H1 (cell line): ENCODE measurements around the gene DPY19L3. TPM values are rescaled to one million over a fixed set of nuclear protein-coding genes. Genes with fewer than 3 reads are reported as not detected.

Experiments used
- CTCF ChIA-PET: fragments of 300-600 bp; sonication (Branson Sonifier 250); formaldehyde crosslinking; loops from one replicate; lab custom pipeline; 2021; ENCODE audit not compliant: partially characterized antibody; lab: Charles Lee
- POLR2A ChIA-PET: fragments of 300-600 bp; sonication (Branson Sonifier 250); formaldehyde crosslinking; loops from one replicate; lab custom pipeline; 2021; ENCODE audit warnings: inconsistent platforms; ENCODE audit not compliant: partially characterized antibody; lab: Charles Lee
- DNase-seq, 2 experiments: peaks; one replicate each; pipeline versions ENCODE4 v3.0.0 to v3.0.0-alpha.2; 2010 to 2022; ENCODE audit warnings: low spot score in 2 of 2, low read depth in 1 of 2, mixed read lengths in 1 of 2
- FAIRE-seq: peaks from 2 replicates; lab custom pipeline; 2011; peaks lifted over from hg19 to GRCh38; lab: Jason Lieb, UNC
- H2AFZ ChIP-seq: 2 replicates; pipeline ENCODE4 v1.8.1; 2012; ENCODE audit warnings: low read length, inconsistent platforms
- H2AK5ac ChIP-seq: 2 replicates; pipeline ENCODE4 v1.6.1; 2013; ENCODE audit warnings: low read depth, low read length
- H2BK120ac ChIP-seq: replicated peaks from 2 replicates; pipeline ENCODE3; 2013; ENCODE audit warnings: low read depth, low read length, inconsistent platforms
- H2BK12ac ChIP-seq: 2 replicates; pipeline ENCODE4 v1.6.1; 2013; ENCODE audit warnings: low read depth, low read length
- H2BK15ac ChIP-seq: 2 replicates; pipeline ENCODE4 v1.6.1; 2013; ENCODE audit warnings: low read length
- H2BK20ac ChIP-seq: 2 replicates; pipeline ENCODE4 v1.6.1; 2013; ENCODE audit warnings: low read length
- H2BK5ac ChIP-seq: 2 replicates; pipeline ENCODE4 v1.6.1; 2013; ENCODE audit warnings: low read depth, low read length
- H3K14ac ChIP-seq: 2 replicates; pipeline ENCODE4 v1.6.1; 2013; ENCODE audit warnings: inconsistent platforms; ENCODE audit not compliant: insufficient read length
- H3K18ac ChIP-seq: 2 replicates; pipeline ENCODE4 v1.6.1; 2013; ENCODE audit warnings: low read length; ENCODE audit errors: extremely low read depth
- H3K23ac ChIP-seq: 2 replicates; pipeline ENCODE4 v1.6.1; 2013; ENCODE audit warnings: inconsistent platforms; ENCODE audit not compliant: insufficient read length
- H3K23me2 ChIP-seq: 2 replicates; pipeline ENCODE4 v1.6.1; 2013; ENCODE audit warnings: low read depth, low read length
- H3K27ac ChIP-seq: 2 replicates; pipeline ENCODE4 v1.6.1; 2011; ENCODE audit warnings: low read depth, low read length, inconsistent platforms
- H3K27me3 ChIP-seq, 4 experiments: replicated peaks in 1 of 4; 1 replicate in 1 of 4; 2 replicates in 3 of 4; pipeline versions ENCODE4 v1.6.1 to v1.8.1; 2011 to 2013; ENCODE audit warnings: low read length in 3 of 4, mild to moderate bottlenecking in 3 of 4, inconsistent platforms in 2 of 4, mixed read lengths in 2 of 4, moderate library complexity in 1 of 4; ENCODE audit not compliant: control insufficient read depth in 3 of 4, insufficient read depth in 3 of 4; ENCODE audit errors: extremely low read depth in 1 of 4
- H3K36me3 ChIP-seq, 4 experiments: 2 replicates each; pipeline versions ENCODE4 v1.6.1 to v1.8.1; 2011 to 2013; ENCODE audit warnings: mild to moderate bottlenecking in 4 of 4, low read length in 3 of 4, moderate library complexity in 2 of 4, control low read depth in 1 of 4, inconsistent platforms in 1 of 4; ENCODE audit not compliant: insufficient read depth in 4 of 4, control insufficient read depth in 2 of 4
- H3K4ac ChIP-seq: replicated peaks from 2 replicates; pipeline ENCODE3; 2013; ENCODE audit warnings: low read length, low read depth, mixed read lengths, inconsistent platforms; ENCODE audit not compliant: insufficient read length
- H3K4me1 ChIP-seq, 4 experiments: replicated peaks in 1 of 4; 1 replicate in 1 of 4; 2 replicates in 3 of 4; pipeline versions ENCODE4 v1.6.1 to v1.8.1; 2011 to 2013; ENCODE audit warnings: low read length in 3 of 4, inconsistent platforms in 2 of 4, mixed read lengths in 1 of 4; ENCODE audit not compliant: insufficient read depth in 4 of 4, control insufficient read depth in 3 of 4
- H3K4me2 ChIP-seq, 2 experiments: 2 replicates each; pipeline versions ENCODE4 v1.6.1 to v1.8.1; 2011 to 2013; ENCODE audit warnings: low read depth in 2 of 2, low read length in 2 of 2, control low read depth in 1 of 2, inconsistent platforms in 1 of 2, mild to moderate bottlenecking in 1 of 2; ENCODE audit not compliant: insufficient read depth in 1 of 2
- H3K4me3 ChIP-seq, 4 experiments: fragments of 200-600, 300-600 bp in 1 of 4; sonication (generic), shearing (Covaris generic), sonication (Bioruptor Twin) in 1 of 4; 2 replicates each; pipeline versions ENCODE4 v1.5.1 to v1.8.1; 2011 to 2016; ENCODE audit warnings: low read length in 4 of 4, low read depth in 3 of 4, control low read depth in 2 of 4, inconsistent platforms in 2 of 4, mild to moderate bottlenecking in 2 of 4, mixed read lengths in 1 of 4, moderate library complexity in 1 of 4; ENCODE audit not compliant: insufficient read depth in 2 of 4; ENCODE audit errors: extremely low read depth in 1 of 4
- H3K56ac ChIP-seq: replicated peaks from 2 replicates; pipeline ENCODE3; 2013; ENCODE audit warnings: low read depth, mild to moderate bottlenecking, mixed read lengths, low read length, inconsistent platforms; ENCODE audit not compliant: insufficient read length
- H3K79me1 ChIP-seq: 2 replicates; pipeline ENCODE4 v1.6.1; 2013; ENCODE audit warnings: low read depth, low read length, control low read depth
- H3K79me2 ChIP-seq, 2 experiments: 2 replicates each; pipeline versions ENCODE4 v1.6.1 to v1.8.1; 2012 to 2013; ENCODE audit warnings: low read length in 2 of 2, mild to moderate bottlenecking in 2 of 2, inconsistent platforms in 1 of 2; ENCODE audit not compliant: insufficient read depth in 2 of 2, control insufficient read depth in 1 of 2
- H3K9ac ChIP-seq, 4 experiments: replicated peaks in 1 of 4; 1 replicate in 1 of 4; 2 replicates in 3 of 4; pipeline versions ENCODE4 v1.6.1 to v1.8.1; 2011 to 2013; ENCODE audit warnings: low read depth in 3 of 4, low read length in 3 of 4, control low read depth in 2 of 4, mild to moderate bottlenecking in 2 of 4, moderate library complexity in 2 of 4, inconsistent platforms in 1 of 4; ENCODE audit errors: extremely low read depth in 1 of 4
- H3K9me3 ChIP-seq, 2 experiments: 2 replicates each; pipeline versions ENCODE4 v1.6.1 to v1.8.1; 2012 to 2013; ENCODE audit warnings: mild to moderate bottlenecking in 2 of 2, moderate library complexity in 2 of 2, control low read depth in 1 of 2, inconsistent platforms in 1 of 2, low read depth in 1 of 2, low read length in 1 of 2, mixed read lengths in 1 of 2; ENCODE audit not compliant: insufficient read depth in 2 of 2
- H4K20me1 ChIP-seq, 2 experiments: replicated peaks in 1 of 2; 2 replicates each; pipeline versions ENCODE3 to v1.8.1; 2011 to 2013; ENCODE audit warnings: inconsistent platforms in 2 of 2, low read length in 2 of 2, mild to moderate bottlenecking in 1 of 2; ENCODE audit not compliant: insufficient read depth in 2 of 2, control insufficient read depth in 1 of 2
- H4K5ac ChIP-seq: 2 replicates; pipeline ENCODE4 v1.6.1; 2013; ENCODE audit warnings: low read length, low read depth, mixed read lengths, inconsistent platforms; ENCODE audit not compliant: insufficient read length
- H4K8ac ChIP-seq: 2 replicates; pipeline ENCODE4 v1.8.0; 2013; ENCODE audit warnings: mild to moderate bottlenecking, moderate library complexity, low read length, inconsistent platforms; ENCODE audit not compliant: insufficient read depth; ENCODE audit errors: extremely low read depth
- H4K91ac ChIP-seq: replicated peaks from 2 replicates; pipeline ENCODE3; 2013; ENCODE audit warnings: low read length, mixed read lengths, inconsistent platforms; ENCODE audit not compliant: insufficient read length
- BCL11A ChIP-seq, 2 experiments: IDR thresholded peaks; one replicate each; pipeline ENCODE4 v1.6.1; 2011; ENCODE audit warnings: low read depth in 2 of 2, low read length in 2 of 2, mild to moderate bottlenecking in 2 of 2
- EGR1 ChIP-seq: IDR thresholded peaks from 2 replicates; pipeline ENCODE4 v1.6.1; 2011; ENCODE audit warnings: low read depth, low read length, borderline replicate concordance
- HDAC6 ChIP-seq: IDR thresholded peaks from one replicate; pipeline ENCODE4 v1.7.1; 2012; ENCODE audit warnings: low read depth, mild to moderate bottlenecking, inconsistent platforms, low read length, moderate library complexity
- MAFK ChIP-seq: IDR thresholded peaks from 2 replicates; pipeline ENCODE4 v1.6.1; 2012; ENCODE audit warnings: low read depth, mild to moderate bottlenecking, improper control_type of control experiment, low read length
- NRF1 ChIP-seq: IDR thresholded peaks from 2 replicates; pipeline ENCODE4 v1.6.1; 2011; ENCODE audit warnings: mild to moderate bottlenecking, low read depth, low read length, improper control_type of control experiment
- POLR2AphosphoS5 ChIP-seq: IDR thresholded peaks from 2 replicates; pipeline ENCODE4 v1.6.1; 2011; ENCODE audit warnings: low read depth, low read length
- RAD21 ChIP-seq, 2 experiments: IDR thresholded peaks in 1 of 2; conservative IDR thresholded peaks in 1 of 2; 2 replicates each; pipeline ENCODE4 v1.6.1; 2011; ENCODE audit warnings: low read depth in 2 of 2, low read length in 2 of 2, improper control_type of control experiment in 1 of 2, inconsistent platforms in 1 of 2, mild to moderate bottlenecking in 1 of 2, moderate library complexity in 1 of 2
- RNF2 ChIP-seq: fragments of 200-900, 300-1000 bp; sonication (generic); IDR thresholded peaks from 2 replicates; pipeline ENCODE4 v1.7.1; 2016; ENCODE audit warnings: borderline replicate concordance, low read depth, mild to moderate bottlenecking, antibody characterized with exemption, low read length; ENCODE audit not compliant: poor library complexity, severe bottlenecking; ENCODE audit errors: missing control alignments
- SUZ12 ChIP-seq: fragments of 200-600 bp; sonication (generic); IDR thresholded peaks from 2 replicates; pipeline ENCODE4 v1.6.1; 2012; ENCODE audit warnings: mild to moderate bottlenecking, inconsistent platforms, low read length, moderate library complexity, mixed read lengths
- TAF1 ChIP-seq: IDR thresholded peaks from 2 replicates; pipeline ENCODE4 v1.6.1; 2011; ENCODE audit warnings: mild to moderate bottlenecking, low read depth, low read length
- USF2 ChIP-seq: IDR thresholded peaks from 2 replicates; pipeline ENCODE4 v1.6.1; 2011; ENCODE audit warnings: low read length, improper control_type of control experiment
- WGBS, 2 experiments: shearing (Covaris generic) in 1 of 2; methylation state at CpG; one replicate each; pipeline versions ENCODE4 v1.1.6 to v1.1.7; 2013 to 2015; ENCODE audit warnings: low lambda C conversion rate in 2 of 2, mixed read lengths in 2 of 2, inconsistent platforms in 1 of 2, low coverage in 1 of 2, missing lambda C conversion rate in 1 of 2; ENCODE audit not compliant: insufficient replicate concordance in 2 of 2, insufficient coverage in 1 of 2, insufficient read length in 1 of 2; ENCODE audit errors: extremely low coverage in 1 of 2, missing lambda C conversion rate in 1 of 2; 5-methylcytosine and 5-hydroxymethylcytosine counted together
- polyA plus RNA-seq, 7 experiments: library from polyadenylated mRNA; depleted of rRNA in 3 of 7; stranded (reverse) in 5 of 7; unstranded in 2 of 7; fragments of >200 nt in 5 of 7; fragments of 200-250 nt in 2 of 7; gene quantifications; 1 replicate in 5 of 7; 2 replicates in 1 of 7; 4 replicates in 1 of 7; pipeline versions ENCODE4 v1.2.1 to v1.2.3, GENCODE V29; 2011 to 2013; ENCODE audit warnings: missing spikeins in 2 of 7, mixed read lengths in 2 of 7
- total RNA-seq: library from RNA; stranded (reverse); fragmentation: NEBNext Ultra II Directional; extraction: Animal tissue kit (Norgen Biotek cat#: 25700); gene quantifications from 2 replicates; pipeline ENCODE4 v1.2.1, GENCODE V29; 2021

DPY19L3 gene
- total and polyA plus RNA-seq, 2 of the 8 experiments (the other 6 are each of a cell fraction or from before 2014, with no cell fraction given), result 35.3 to 60.2 TPM

DNA sequence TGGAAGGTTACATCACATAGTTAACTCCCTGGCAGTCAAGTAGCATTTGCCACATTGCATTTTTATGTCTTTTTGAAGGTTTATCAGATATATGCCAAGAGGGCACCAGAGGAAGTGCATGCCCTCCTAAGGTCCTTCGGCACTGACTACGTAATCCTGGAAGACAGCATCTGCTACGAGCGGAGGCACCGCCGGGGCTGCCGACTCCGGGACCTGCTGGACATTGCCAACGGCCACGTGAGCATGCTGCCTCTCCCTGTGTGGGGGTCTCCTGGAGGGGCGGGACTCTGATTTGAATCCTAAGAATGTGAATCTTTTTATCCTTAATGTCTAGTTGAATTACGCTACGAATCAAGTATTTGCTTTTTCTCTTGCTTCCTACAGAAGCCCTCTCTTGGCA is 74.8 kb downstream of the DPY19L3 start:
- POLR2A ChIA-PET, result no interaction called here
- Histone ChIP-seq H3K4ac (no peak overlapping the region), H3K36me3 (peaks cover 6 to 60% (median 39%) of the 10 kb centered on the region in 4 experiments; a peak in 7 of 8 replicates), H3K27ac (no peak overlapping the region), H3K4me2 (no peak overlapping the region), H4K91ac (no peak overlapping the region), H2BK120ac (no peak overlapping the region), H3K56ac (no peak overlapping the region), H2BK15ac (no peak overlapping the region), H2AK5ac (no peak overlapping the region), H3K14ac (no peak overlapping the region), H3K79me2 (no peaks in the 10 kb centered on the region), H3K4me3 (no peak overlapping the region), H2BK12ac (no peak overlapping the region), H4K20me1 (no peaks in the 10 kb centered on the region), H3K23ac (no peak overlapping the region), H3K4me1 (no peaks in the 10 kb centered on the region), H2BK20ac (no peak overlapping the region), H3K9ac (no peak overlapping the region; a peak in 1 of 7 replicates), H3K18ac (no peak overlapping the region), H2AFZ (no peak overlapping the region), H3K23me2 (no peaks in the 10 kb centered on the region), H3K9me3 (no peaks in the 10 kb centered on the region), H2BK5ac (no peak overlapping the region), H3K79me1 (no peaks in the 10 kb centered on the region), H4K8ac (no peak overlapping the region; the same call in 1 of the 2 replicates), H3K27me3 (no peaks in the 10 kb centered on the region), H4K5ac (no peak overlapping the region)
- CTCF ChIA-PET, result interaction anchor here (0.6 kb wide), 1 partner anchor 103 kb away, joined by 3 read pairs; no protein-coding TSS in a partner anchor
- WGBS, 2 experiments, result 97% methylated on average over 13 of the region's 13 CpGs; no CpG with 5 or more reads in 1 of the 2 experiments
- FAIRE-seq (no peak), DNase-seq (no peak)
- TF ChIP-seq MAFK (no peak), RAD21 (IDR thresholded peaks at IDR 0.05 in 1 of 2, conservative IDR thresholded peaks at IDR 0.05 in 1 of 2; ENCODE audit: low read depth in 2 of 2, low read length in 2 of 2) (no peak), SUZ12 (no peak), HDAC6 (no peak), EGR1 (no peak), RNF2 (no peak), POLR2AphosphoS5 (no peak), BCL11A (IDR thresholded peaks at IDR 0.05; ENCODE audit: low read depth in 2 of 2, low read length in 2 of 2) (no peak), TAF1 (no peak), NRF1 (no peak), USF2 (no peak)
